GM19372 (cell line): ENCODE measurements around the gene NBAS.
"Not testable (repeated sequence)": the region's sequence is repeated elsewhere in the genome, so short reads cannot be mapped to it uniquely, and the experiment has no call there.

Experiments used
- ATAC-seq: cut with Tn5 transposase; IDR thresholded peaks from one replicate; pipeline ENCODE4 v1.9.1; 2021; ENCODE audit warnings: mild to moderate bottlenecking, low read depth, moderate library complexity; ENCODE audit not compliant: unreplicated experiment

Gene NBAS

GRCh38 chr2:15242936-15243461 is 318.1 kb downstream of the NBAS start:
- no peak for ATAC-seq

GRCh38 chr2:15241929-15242328 is 319.2 kb downstream of the NBAS start:
- no peak for ATAC-seq

DNA sequence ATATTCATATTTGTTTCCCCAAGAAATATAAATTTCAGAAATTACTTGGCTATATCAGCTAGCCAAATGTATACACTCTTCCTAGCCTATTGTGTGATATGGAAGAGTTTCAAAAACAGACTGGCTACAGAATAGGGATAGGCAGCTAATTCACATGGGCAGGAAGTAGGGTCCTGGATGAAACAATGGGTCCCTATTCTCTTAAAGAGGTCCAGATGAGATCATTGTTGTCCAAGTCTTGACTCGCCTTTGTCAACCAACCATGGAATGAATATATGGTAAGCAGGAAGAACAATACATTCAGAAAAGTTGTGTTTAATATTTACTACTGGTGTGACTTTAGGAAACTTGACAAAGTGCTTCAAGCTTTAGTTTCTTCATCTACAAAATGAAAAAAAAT is 319.9 kb downstream of the NBAS start:
- no peak for ATAC-seq

- no peak for ATAC-seq
Observed at GRCh38 chr2:15238028-15238427, 323.1 kb downstream of the NBAS start.

DNA sequence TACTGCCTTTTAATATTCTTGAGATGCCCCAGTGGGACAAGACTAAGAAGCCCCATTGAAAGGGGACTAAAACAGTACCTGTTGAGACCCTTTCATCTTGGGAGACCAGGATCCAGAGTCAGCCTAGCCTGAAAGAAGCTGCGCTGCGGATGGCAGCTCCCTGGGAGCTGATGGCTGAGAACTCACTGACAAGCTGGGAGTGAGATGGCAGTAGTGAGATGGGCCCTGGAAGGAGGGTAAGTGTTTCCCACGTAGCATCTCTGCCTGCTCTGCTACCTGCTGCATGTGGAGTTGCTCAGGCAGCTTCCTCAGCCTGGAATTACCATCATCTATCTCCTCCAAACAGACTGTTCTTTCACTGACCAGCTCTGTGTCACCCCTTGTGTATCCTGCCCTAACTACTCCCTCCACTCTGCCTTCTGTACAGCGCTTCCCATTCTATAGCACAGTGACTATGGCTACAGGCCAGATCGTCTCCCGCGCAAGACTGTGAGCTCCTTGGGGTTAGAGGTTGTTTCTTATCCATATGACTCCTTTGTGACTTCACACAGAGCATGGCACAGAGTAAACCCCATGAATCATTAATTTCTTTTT is 330.4 kb downstream of the NBAS start:
- ATAC-seq = no peak

- ATAC-seq = no peak
Observed at GRCh38 chr2:15226661-15227060, 334.5 kb downstream of the NBAS start.

DNA sequence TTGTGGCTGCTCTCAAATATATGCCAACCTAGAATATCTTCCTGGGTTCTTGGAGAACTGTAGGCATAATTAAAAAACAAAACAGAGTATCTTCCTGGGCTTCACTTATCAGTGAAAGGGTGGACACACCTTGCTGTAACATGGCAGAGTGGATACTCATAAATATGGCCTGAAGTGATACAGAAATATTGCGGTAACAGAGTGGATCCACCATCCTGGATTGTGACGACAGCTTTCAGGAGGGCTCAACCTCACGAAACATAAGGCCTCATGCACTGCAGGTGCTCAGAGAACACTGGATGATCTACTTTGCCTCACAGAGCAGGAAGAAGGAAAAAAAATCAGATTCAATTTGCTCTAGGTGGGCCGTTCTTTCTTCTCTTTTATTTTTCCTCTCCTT is 336.0 kb downstream of the NBAS start:
- ATAC-seq = no peak

DNA sequence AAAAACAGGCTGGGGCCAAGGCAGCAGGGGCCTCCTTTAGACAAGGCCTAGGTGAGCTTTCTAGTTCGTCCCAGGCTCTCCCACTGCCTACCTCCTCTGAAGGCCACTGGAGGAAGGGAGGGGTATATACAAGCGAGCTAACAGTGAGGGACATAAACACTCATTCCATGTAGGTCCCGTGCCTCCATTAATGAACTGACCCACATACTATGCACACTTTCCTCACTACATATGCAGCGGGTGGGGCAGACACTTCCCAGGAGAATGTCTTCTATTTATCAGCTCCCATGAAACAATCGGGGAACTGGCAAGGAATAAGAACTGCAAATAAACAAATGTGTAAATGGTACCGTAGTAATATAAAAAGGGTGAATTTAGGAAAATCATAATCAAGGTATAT is 336.5 kb downstream of the NBAS start:
- no peak for ATAC-seq

GRCh38 chr2:15223887-15224286 is 337.2 kb downstream of the NBAS start:
- no peak for ATAC-seq

GRCh38 chr2:15222856-15223255 is 338.3 kb downstream of the NBAS start:
- no peak for ATAC-seq

- ATAC-seq = no peak
Observed at GRCh38 chr2:15220603-15221002, 340.5 kb downstream of the NBAS start.

DNA sequence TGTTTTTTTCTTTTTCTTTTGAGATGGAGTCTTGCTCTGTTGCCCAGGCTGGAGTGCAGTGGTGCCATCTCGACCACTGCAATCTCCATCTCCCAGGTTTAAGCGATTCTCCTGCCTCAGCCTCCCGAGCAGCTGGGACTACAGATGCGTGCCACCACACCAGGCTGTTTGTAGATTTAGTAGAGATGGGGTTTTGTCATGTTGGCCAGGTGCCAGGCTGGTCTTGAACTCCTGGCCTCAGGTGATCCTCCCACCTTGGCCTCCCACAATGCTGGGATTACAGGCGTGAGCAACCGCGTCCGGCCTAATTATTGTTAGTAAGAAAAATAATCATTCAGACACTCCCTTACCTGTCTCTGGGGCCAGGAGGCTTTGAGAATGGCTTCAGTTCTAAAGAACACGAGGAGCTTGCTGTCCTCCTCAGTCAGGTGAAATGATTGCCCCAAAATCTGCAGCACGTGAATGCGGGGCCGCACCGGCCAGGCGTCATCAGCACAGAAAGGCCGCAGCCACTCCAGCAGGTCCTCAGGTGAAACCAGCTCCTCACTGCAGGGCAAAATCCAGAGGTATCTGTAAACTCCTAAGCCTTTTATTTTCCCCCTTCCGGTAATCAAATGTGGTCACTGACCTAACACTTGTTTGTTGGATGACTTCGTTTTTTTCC is 342.6 kb downstream of the NBAS start:
- ATAC-seq = no peak

DNA sequence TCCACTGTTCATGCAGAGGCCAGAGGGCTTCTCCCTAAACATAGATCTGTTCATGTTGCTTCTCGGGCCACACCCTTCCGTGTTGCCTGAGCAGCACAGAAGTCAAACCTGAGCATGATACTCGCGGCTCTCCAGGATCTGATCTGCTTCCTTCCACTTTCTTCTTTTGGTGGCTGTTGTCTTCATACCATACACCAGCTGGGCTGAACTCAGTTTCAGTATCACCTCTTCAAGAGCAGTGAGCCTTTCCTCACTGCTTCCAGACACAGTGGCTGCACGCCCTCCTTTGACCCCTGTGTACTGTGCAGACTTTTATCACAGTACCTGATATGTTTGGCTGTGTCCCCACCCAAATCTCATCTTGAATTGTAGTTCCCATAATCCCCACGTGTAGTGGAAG is 348.9 kb downstream of the NBAS start:
- ATAC-seq = no peak

DNA sequence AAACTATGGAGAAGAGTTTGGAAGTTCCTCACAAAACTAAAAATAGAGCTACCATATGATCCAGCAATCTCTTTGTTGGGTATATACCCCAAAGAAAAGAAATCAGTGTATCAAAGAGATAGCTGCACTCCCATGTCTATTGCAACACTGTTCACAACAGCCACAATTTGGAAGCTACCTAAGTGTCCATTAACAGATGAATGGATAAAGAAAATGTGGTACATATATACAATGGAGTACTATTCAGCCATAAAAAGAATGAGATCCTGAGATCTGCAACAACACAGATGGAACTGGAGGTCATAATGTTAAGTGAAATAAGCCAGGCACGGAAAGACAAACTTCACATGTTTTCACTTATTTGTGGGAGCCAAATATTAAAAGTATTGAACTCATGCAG is 350.6 kb downstream of the NBAS start:
- not testable (repeated sequence) for ATAC-seq

GRCh38 chr2:15206419-15206818 is 354.7 kb downstream of the NBAS start:
- ATAC-seq = no peak

DNA sequence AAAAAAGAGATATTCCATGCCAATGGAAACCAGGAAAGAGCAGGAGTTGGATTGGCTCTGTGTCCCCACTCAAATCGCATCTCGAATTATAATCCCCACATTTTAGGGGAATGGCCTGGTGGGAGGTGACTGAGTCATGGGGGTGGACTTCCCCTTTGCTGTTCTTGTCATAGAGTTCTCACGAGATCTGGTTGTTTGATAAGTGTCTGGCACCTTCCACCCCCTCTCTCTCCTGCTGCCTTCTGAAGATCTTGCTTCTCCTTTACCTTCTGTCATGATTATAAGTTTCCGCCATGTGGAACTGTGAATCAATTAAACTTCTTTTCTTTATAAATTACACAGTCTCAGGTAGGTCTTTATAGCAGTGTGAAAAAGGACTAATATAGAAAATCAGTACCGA is 355.6 kb downstream of the NBAS start:
- ATAC-seq = no peak

- ATAC-seq = no peak
Observed at GRCh38 chr2:15201009-15201408, 360.1 kb downstream of the NBAS start.

- no peak for ATAC-seq
Observed at GRCh38 chr2:15200581-15200980, 360.6 kb downstream of the NBAS start.

DNA sequence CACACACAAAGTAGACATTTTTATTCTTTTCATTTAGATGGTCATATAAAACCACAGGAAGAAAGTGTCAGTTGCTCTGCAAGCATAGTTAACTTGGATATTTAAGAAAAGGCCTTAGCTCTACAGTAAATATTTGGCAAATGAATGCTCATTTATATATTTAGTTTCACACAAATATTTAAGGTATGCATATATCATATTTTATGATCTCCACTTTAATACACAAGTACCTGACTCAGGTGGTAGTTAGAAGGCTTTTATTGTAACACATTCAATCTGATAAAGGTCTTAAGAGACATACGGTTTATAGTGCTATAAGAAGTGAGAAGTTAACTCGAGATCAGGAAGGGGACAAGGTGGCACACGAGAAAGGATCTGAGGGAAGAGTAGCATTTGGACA is 363.1 kb downstream of the NBAS start:
- ATAC-seq = no peak

DNA sequence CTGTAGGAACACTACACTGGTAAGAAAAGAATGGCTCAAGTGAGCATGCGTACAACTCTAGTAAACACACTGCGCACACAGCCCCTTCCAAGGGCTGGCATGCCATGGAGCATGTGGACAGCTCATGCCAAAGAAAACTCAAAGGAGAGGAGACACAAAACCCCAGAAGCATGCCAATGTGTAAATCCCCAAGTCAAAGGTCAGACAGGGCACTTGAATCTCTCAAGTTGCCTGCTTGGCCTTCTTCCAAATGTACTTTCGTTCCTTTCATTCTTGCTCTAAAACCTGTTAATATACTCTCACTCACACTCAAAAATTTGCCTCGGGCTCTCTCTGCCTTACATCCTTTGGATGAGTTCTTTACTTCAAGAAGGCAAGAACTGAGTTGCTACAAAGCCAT is 365.3 kb downstream of the NBAS start:
- no peak for ATAC-seq

- no peak for ATAC-seq
Observed at GRCh38 chr2:15191789-15192188, 369.3 kb downstream of the NBAS start.

GRCh38 chr2:15189216-15189615 is 371.9 kb downstream of the NBAS start:
- ATAC-seq = no peak
